ENCODE results near the gene NTRK2.

The NTRK2 gene

GRCh38 chr9:84785792-84786547, 116.4 kb downstream of the NTRK2 start:
- DNase-seq: no peak

- DNase-seq: no peak
Observed at GRCh38 chr9:84788803-84789462, 119.4 kb downstream of the NTRK2 start.

GRCh38 chr9:84789463-84789830, 119.9 kb downstream of the NTRK2 start:
- DNase-seq: no peak

GRCh38 chr9:84791643-84792042, 122.1 kb downstream of the NTRK2 start:
- DNase-seq: no peak

- DNase-seq: no peak
Observed at GRCh38 chr9:84793251-84793650, 123.7 kb downstream of the NTRK2 start.

- DNase-seq: no peak
Observed at GRCh38 chr9:84794981-84795637, 125.6 kb downstream of the NTRK2 start.

- no peak for DNase-seq
Observed at GRCh38 chr9:84796404-84796803, 126.9 kb downstream of the NTRK2 start.

- no peak for DNase-seq
Observed at GRCh38 chr9:84799251-84799650, 129.7 kb downstream of the NTRK2 start.

GRCh38 chr9:84804951-84805694, 135.6 kb downstream of the NTRK2 start:
- DNase-seq: no peak

GRCh38 chr9:84807431-84807830, 137.9 kb downstream of the NTRK2 start:
- no peak for DNase-seq

- no peak for DNase-seq
Observed at GRCh38 chr9:84807870-84808390, 138.4 kb downstream of the NTRK2 start.

GRCh38 chr9:84808416-84808815, 138.9 kb downstream of the NTRK2 start:
- DNase-seq: no peak

GRCh38 chr9:84811072-84811750, 141.7 kb downstream of the NTRK2 start:
- DNase-seq: no peak

- no peak for DNase-seq
Observed at GRCh38 chr9:84811751-84812074, 142.2 kb downstream of the NTRK2 start.

- no peak for DNase-seq
Observed at GRCh38 chr9:84812355-84812754, 142.8 kb downstream of the NTRK2 start.

- no peak for DNase-seq
Observed at GRCh38 chr9:84812847-84813246, 143.3 kb downstream of the NTRK2 start.

- no peak for DNase-seq
Observed at GRCh38 chr9:84815554-84815953, 146.0 kb downstream of the NTRK2 start.

- no peak for DNase-seq
Observed at GRCh38 chr9:84817038-84817437, 147.5 kb downstream of the NTRK2 start.

GRCh38 chr9:84818791-84819190, 149.3 kb downstream of the NTRK2 start:
- no peak for DNase-seq

GRCh38 chr9:84819491-84819991, 150.0 kb downstream of the NTRK2 start:
- no peak for DNase-seq

- DNase-seq: no peak
Observed at GRCh38 chr9:84821431-84821830, 151.9 kb downstream of the NTRK2 start.

GRCh38 chr9:84822589-84823233, 153.2 kb downstream of the NTRK2 start:
- DNase-seq: no peak

Measured in stimulated activated CD4-positive, alpha-beta T cell treated with anti-CD3 and anti-CD28 coated beads, Interleukin-12 subunit alpha, Interleukin-12 subunit beta, amount 100 ng/mL, for 4 hours (primary cell).